OCI-LY7 (cell line): ENCODE data around the gene EIF4E. TPM values are rescaled to one million over a fixed set of nuclear protein-coding genes. Genes with fewer than 3 reads are reported as not detected.
"Not testable (repeated sequence)": the region's sequence is repeated elsewhere in the genome, so short reads cannot be mapped to it uniquely, and the experiment has no call there.

ENCODE experiments used
- BruUV-seq: library from RNA; stranded (reverse); fragments of 400-500 nt; replicated peaks from 2 replicates; lab custom pipeline; 2021; lab: Mats Ljungman, UMichigan
- CTCF ChIA-PET: fragments of 300-600 bp; sonication (Branson Sonifier 250); formaldehyde crosslinking; loops from one replicate; lab custom pipeline; 2022; ENCODE audit warnings: antibody characterized with exemption; ENCODE audit not compliant: unreplicated experiment; lab: Charles Lee
- POLR2A ChIA-PET: fragments of 300-600 bp; sonication (Branson Sonifier 250); formaldehyde crosslinking; loops from one replicate; lab custom pipeline; 2022; ENCODE audit warnings: antibody characterized with exemption; lab: Charles Lee
- DNase-seq: peaks from one replicate; pipeline ENCODE4 v3.0.0-alpha.2; 2015; ENCODE audit warnings: low spot score
- H2AFZ ChIP-seq: fragments of 200-600 bp; sonication (generic), shearing (Covaris generic); 2 replicates; pipeline ENCODE4 v1.6.1; 2014; ENCODE audit warnings: mild to moderate bottlenecking, antibody characterized with exemption, low read length, moderate library complexity
- H3K27ac ChIP-seq: fragments of 200-600 bp; sonication (generic); 2 replicates; pipeline ENCODE4 v1.5.1; 2014; ENCODE audit warnings: mixed run types, low read depth, mild to moderate bottlenecking, moderate library complexity, low read length, inconsistent platforms; ENCODE audit not compliant: poor library complexity, severe bottlenecking
- H3K36me3 ChIP-seq: fragments of 200-600 bp; sonication (generic); 2 replicates; pipeline ENCODE4 v1.6.1; 2014; ENCODE audit warnings: mild to moderate bottlenecking, antibody characterized with exemption, low read length, moderate library complexity, mixed read lengths; ENCODE audit not compliant: insufficient read depth
- H3K4me1 ChIP-seq: fragments of 200-600 bp; sonication (generic); 2 replicates; pipeline ENCODE4 v1.5.1; 2014; ENCODE audit warnings: mild to moderate bottlenecking, low read length; ENCODE audit not compliant: insufficient read depth, poor library complexity, severe bottlenecking
- H3K4me2 ChIP-seq: fragments of 200-600 bp; sonication (generic); 2 replicates; pipeline ENCODE4 v1.6.1; 2014; ENCODE audit warnings: mild to moderate bottlenecking, low read length
- H3K4me3 ChIP-seq: fragments of 200-600 bp; sonication (generic); 2 replicates; pipeline ENCODE4 v1.5.1; 2014; ENCODE audit warnings: mild to moderate bottlenecking, low read depth, low read length; ENCODE audit not compliant: poor library complexity, severe bottlenecking
- H3K79me2 ChIP-seq: fragments of 200-600 bp; sonication (generic); 2 replicates; pipeline ENCODE4 v1.6.1; 2016; ENCODE audit warnings: low read depth, mild to moderate bottlenecking, low read length, moderate library complexity, mixed read lengths; ENCODE audit not compliant: insufficient read depth
- H3K9me2 ChIP-seq: fragments of 200-600 bp; sonication (generic); 2 replicates; pipeline ENCODE4 v1.6.1; 2016; ENCODE audit warnings: mild to moderate bottlenecking, low read length, mixed read lengths; ENCODE audit not compliant: insufficient read depth
- H3K9me3 ChIP-seq: fragments of 200-600 bp; sonication (generic); 2 replicates; pipeline ENCODE4 v1.6.1; 2014; ENCODE audit warnings: mild to moderate bottlenecking, mixed run types, low read length, mixed read lengths
- H4K20me1 ChIP-seq: fragments of 200-600 bp; sonication (generic); 2 replicates; pipeline ENCODE4 v1.6.1; 2014; ENCODE audit warnings: mild to moderate bottlenecking, antibody characterized with exemption, low read length, moderate library complexity, mixed read lengths; ENCODE audit not compliant: insufficient read depth
- CTCF ChIP-seq: fragments of 200-600 bp; sonication (generic); conservative IDR thresholded peaks from 2 replicates; pipeline ENCODE4 v1.5.1; 2014; ENCODE audit warnings: mild to moderate bottlenecking, antibody characterized with exemption, low read length, moderate library complexity, mixed read lengths
- EZH2phosphoT487 ChIP-seq: fragments of 200-600 bp; sonication (generic); IDR thresholded peaks from 2 replicates; pipeline ENCODE4 v1.6.1; 2018; ENCODE audit warnings: low read depth, borderline replicate concordance, mild to moderate bottlenecking, mixed run types, antibody characterized with exemption, low read length, moderate library complexity, mixed read lengths
- intact Hi-C: fragments of 100-400 bp; cut with micrococcal nuclease; formaldehyde crosslinking; loops from one replicate; pipeline ENCODE4 v1.10.0; 2022; ENCODE audit not compliant: unreplicated experiment
- total RNA-seq, 2 experiments: library from RNA; depleted of rRNA in 1 of 2; stranded (reverse); fragments of >200 nt in 1 of 2; shearing (Covaris generic) in 1 of 2; gene quantifications; 2 replicates each; pipeline ENCODE4 v1.2.3, GENCODE V29; 2014 to 2022

Gene EIF4E
- total RNA-seq, 2 experiments from 2014 or later, result 136 to 160 TPM

DNA sequence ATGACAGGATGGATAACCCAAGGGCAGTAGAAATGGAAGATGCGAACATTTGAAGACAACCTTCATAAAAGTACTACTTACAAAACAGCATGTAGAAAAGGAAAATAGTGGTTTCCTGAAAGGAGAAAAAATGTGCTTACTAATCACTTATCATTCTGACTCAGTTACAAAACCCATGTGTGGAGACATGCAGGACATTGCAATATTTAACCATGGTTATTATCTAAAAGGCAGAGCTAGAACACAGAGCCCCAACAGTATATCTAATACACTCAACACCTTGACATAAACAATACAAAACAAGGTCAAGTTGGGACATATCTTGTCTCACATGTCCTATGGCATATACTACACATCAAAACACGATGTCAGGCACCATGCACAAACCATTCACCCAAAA, 55.9 kb downstream of the EIF4E start:
- ChIA-PET CTCF (no interaction called here), POLR2A (interaction anchor here (0.6 kb wide), 2 partner anchors 84 to 1167 kb away, joined by 3 read pairs; no protein-coding TSS in a partner anchor)
- H3K36me3 ChIP-seq, result peaks cover 19% of the 10 kb centered on the region
- no peaks in the 10 kb centered on the region for H3K9me3 ChIP-seq
- H3K27ac ChIP-seq, result no peak overlapping the region
- no peaks in the 10 kb centered on the region for H3K79me2 ChIP-seq
- no peaks in the 10 kb centered on the region for H4K20me1 ChIP-seq
- no peak for DNase-seq
- no peak overlapping the region for H3K4me2 ChIP-seq
- no peak overlapping the region for H3K4me3 ChIP-seq
- no peaks in the 10 kb centered on the region for H3K4me1 ChIP-seq
- no peak overlapping the region for H2AFZ ChIP-seq
- intact Hi-C loops, result no loop called here
- BruUV-seq, result no TSS peak
- H3K9me2 ChIP-seq, result no peaks in the 10 kb centered on the region
- no peak for TF ChIP-seq EZH2phosphoT487
- TF ChIP-seq CTCF, result no peak

DNA sequence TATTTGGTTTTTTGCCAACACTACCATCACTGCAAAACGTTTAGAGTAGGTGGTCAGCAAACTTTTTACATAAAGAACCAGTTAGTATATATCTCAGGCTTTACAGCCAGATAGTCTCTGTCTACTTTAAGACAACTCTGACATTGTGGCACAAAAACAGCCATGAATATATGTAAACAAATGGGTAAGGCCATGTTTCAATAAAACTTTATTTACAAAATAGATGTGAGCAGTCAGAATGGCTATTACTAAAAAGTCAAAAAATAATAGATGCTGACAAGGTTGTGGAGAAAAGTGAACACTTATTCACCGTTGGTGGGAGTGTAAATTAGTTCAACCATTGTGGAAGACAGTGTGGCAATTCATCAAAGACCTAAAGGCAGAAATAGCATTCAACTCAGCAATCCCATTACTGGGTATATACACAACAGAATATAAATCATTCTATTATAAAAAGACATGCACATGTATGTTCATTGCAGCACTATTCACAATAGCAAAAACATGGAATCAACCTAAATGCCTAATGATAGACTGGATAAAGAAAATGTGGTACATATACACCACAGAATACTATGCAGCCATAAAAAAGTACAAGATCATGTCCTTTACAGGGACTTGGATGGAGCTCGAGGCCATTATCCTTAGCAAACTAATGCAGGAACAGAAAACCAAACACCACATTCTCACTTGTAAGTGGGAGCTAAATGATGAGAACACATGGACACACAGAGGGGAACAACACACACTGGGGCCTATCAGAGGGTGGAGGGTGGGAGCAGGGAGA, 56.6 kb downstream of the EIF4E start:
- H2AFZ ChIP-seq, intact Hi-C loops, BruUV-seq: not testable (repeated sequence)

DNA sequence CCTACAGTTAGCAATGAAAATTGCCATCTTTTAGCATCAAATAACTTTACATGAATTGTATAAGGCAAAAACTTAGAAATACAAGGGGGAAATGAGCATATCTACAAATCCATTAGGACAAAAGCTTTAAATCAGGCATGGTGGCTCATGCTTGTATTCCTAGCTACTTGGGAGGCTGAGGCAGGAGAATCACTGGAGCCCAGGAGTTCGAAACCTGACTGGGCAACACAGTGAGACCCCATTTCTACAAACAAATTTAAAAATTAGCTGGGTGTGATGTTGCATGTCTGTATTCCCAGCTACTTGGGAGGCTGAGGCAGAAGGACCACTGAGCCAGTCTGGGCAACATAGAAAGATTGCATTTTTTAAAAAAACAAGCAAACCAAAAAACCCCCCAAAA, 61.3 kb downstream of the EIF4E start:
- H3K9me3 ChIP-seq, result no peaks in the 10 kb centered on the region
- H3K27ac ChIP-seq, result no peak overlapping the region
- H3K4me2 ChIP-seq, result no peak overlapping the region
- H3K36me3 ChIP-seq, result no peaks in the 10 kb centered on the region
- H4K20me1 ChIP-seq, result no peaks in the 10 kb centered on the region
- TF ChIP-seq EZH2phosphoT487, result no peak
- no peak for TF ChIP-seq CTCF
- ChIA-PET POLR2A (no interaction called here), CTCF (no interaction called here)
- intact Hi-C loops, result no loop called here
- H2AFZ ChIP-seq, result no peak overlapping the region
- H3K4me1 ChIP-seq, result no peaks in the 10 kb centered on the region
- no TSS peak for BruUV-seq
- H3K79me2 ChIP-seq, result no peaks in the 10 kb centered on the region
- no peak for DNase-seq
- H3K4me3 ChIP-seq, result no peak overlapping the region
- H3K9me2 ChIP-seq, result no peaks in the 10 kb centered on the region

More for the DNA sequence above, 56.6 kb downstream of the EIF4E start:
- H3K79me2 ChIP-seq, CTCF ChIA-PET, H3K27ac ChIP-seq, H3K4me1 ChIP-seq, H3K4me2 ChIP-seq, H3K9me3 ChIP-seq, H3K4me3 ChIP-seq, DNase-seq, H3K9me2 ChIP-seq, H4K20me1 ChIP-seq: not testable (repeated sequence)
- POLR2A ChIA-PET, result interaction anchor here (0.6 kb wide), 2 partner anchors 83 to 1166 kb away, joined by 3 read pairs; no protein-coding TSS in a partner anchor
- peaks cover 11% of the 10 kb centered on the region; the same call in 1 of the 2 replicates for H3K36me3 ChIP-seq
